Tibial nerve (tissue), 4 donors: Measurements from ENCODE around the gene TEX30.

Experiments
- EP300 ChIP-seq, 2 donors: sonication (generic); formaldehyde crosslinking; IDR thresholded peaks; one replicate each; pipeline ENCODE4 v1.6.1; 2017; ENCODE audit warnings: antibody characterized with exemption in 2 of 2, mild to moderate bottlenecking in 1 of 2
- POLR2A ChIP-seq, 2 donors: fragments of 450-650 bp; IDR thresholded peaks; one replicate each; pipeline ENCODE4 v1.6.1; 2017; ENCODE audit warnings: antibody characterized with exemption in 2 of 2, mild to moderate bottlenecking in 2 of 2, moderate library complexity in 2 of 2
- TF ChIP-seq, protein P1 (sequence below), 5 experiments: fragments of 200-600 bp in 3 of 5; fragments of 450-650 bp in 2 of 5; sonication (generic) in 3 of 5; IDR thresholded peaks; one replicate each; pipeline ENCODE4 v1.5.1; 2016 to 2019; ENCODE audit warnings: antibody characterized with exemption in 5 of 5, mild to moderate bottlenecking in 3 of 5, moderate library complexity in 2 of 5

GRCh38 chr13:102812611-102813287 lies 39.2 kb upstream of the TEX30 start:
- TF ChIP-seq, protein P1, sequence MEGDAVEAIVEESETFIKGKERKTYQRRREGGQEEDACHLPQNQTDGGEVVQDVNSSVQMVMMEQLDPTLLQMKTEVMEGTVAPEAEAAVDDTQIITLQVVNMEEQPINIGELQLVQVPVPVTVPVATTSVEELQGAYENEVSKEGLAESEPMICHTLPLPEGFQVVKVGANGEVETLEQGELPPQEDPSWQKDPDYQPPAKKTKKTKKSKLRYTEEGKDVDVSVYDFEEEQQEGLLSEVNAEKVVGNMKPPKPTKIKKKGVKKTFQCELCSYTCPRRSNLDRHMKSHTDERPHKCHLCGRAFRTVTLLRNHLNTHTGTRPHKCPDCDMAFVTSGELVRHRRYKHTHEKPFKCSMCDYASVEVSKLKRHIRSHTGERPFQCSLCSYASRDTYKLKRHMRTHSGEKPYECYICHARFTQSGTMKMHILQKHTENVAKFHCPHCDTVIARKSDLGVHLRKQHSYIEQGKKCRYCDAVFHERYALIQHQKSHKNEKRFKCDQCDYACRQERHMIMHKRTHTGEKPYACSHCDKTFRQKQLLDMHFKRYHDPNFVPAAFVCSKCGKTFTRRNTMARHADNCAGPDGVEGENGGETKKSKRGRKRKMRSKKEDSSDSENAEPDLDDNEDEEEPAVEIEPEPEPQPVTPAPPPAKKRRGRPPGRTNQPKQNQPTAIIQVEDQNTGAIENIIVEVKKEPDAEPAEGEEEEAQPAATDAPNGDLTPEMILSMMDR (IDR thresholded peaks at IDR 0.05), result no peak
- TF ChIP-seq EP300 (IDR thresholded peaks at IDR 0.05), result no peak
- no peak for TF ChIP-seq POLR2A (IDR thresholded peaks at IDR 0.05)
